Tongue (tissue), 2 donors: Measurements from ENCODE around the gene STIM1. TPM values are rescaled to one million over a fixed set of nuclear protein-coding genes. Genes with fewer than 3 reads are reported as not detected.

ENCODE experiments used
- DNase-seq: peaks from one replicate; pipeline ENCODE4 v3.0.0-alpha.2; 2015
- total RNA-seq: library from RNA; depleted of rRNA; stranded (reverse); fragments of >200 nt; gene quantifications from one replicate; pipeline ENCODE4 v1.2.3, GENCODE V29; 2014

STIM1 gene
- total RNA-seq, 1 donor from 2014 or later, result 71.0 TPM

DNA sequence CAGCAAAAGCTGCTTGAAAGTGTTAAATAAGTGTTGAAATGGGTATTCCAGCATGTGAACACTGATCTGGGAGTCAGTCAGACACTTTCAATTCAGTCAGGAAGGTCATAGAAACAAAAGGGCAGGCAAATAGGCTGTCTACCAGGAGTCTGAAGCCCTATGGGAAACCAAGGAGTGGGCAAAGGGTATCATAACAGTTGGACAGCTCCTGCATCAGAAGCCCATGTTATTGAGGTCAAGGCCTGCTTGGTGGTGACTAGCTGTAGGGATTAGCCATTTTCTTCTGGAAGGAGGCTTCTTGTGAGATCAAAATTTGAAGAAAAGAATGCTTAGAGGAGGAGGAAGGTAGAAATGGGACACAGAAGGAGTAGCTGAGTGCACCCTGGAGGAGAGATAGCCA, 97.3 kb downstream of the STIM1 start:
- DNase-seq, result no peak

GRCh38 chr11:3953327-3953726, 97.9 kb downstream of the STIM1 start:
- no peak for DNase-seq

DNA sequence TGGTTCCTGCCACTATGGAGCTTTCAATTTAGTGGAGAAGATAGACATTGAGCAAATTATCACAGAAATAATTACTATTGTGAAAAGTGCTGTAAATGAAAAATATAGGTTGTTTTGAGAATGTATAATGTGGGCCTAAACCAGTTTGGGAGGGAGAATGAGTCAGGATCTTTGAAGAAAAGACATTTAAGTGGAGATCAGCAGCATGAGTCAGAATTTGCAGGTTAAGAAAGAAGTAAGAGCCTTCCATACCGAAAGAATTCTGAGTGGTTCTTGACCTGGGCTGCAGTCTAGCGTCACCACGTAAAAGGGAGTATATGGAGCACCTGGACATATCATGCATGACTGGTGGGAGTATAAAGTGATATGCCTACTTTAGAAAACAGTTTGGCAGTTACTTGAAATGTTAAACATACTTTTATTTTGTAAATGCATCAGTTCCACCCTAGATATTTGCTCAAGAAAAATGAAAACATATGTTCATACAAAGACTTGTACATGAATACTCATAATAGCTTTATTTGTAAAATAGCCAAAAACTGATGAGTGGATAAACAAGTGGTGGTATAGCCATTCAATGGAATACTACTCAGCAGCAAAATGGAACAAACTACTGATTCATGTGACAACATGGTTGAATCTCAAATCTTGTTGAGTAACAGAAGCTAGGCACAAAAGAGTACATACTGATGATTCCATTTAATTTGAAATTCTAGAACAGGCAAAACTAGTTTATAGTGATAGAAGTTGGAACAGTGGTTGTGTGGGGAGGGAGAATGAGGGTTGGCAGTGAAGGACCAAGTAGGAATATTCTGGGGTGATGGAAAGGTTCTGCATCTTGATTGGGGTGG, 99.2 kb downstream of the STIM1 start:
- DNase-seq, result no peak

- no peak for DNase-seq
Measured at GRCh38 chr11:3955299-3955665, 99.8 kb downstream of the STIM1 start.

DNA sequence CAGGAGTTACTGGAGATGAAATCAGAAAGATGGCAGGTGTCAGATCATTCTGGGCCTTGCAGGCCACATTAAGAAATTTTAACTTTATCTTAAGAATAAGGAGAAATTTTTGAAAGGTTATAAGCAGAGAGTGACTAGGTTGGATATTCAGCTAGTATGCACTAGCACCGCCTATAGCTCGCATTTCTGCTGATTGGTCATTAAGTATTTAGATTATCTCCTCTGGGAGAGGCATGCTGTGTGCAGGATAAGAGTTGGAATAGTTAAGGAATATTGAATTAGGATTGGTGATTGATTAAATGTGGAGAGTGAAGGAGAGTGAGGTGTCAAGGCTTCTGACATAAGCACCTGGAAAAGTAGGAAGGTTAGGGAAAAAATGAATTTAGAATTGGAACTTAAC, 100.6 kb downstream of the STIM1 start:
- no peak for DNase-seq

- no peak for DNase-seq
Measured at GRCh38 chr11:3956748-3957147, 101.3 kb downstream of the STIM1 start.

DNA sequence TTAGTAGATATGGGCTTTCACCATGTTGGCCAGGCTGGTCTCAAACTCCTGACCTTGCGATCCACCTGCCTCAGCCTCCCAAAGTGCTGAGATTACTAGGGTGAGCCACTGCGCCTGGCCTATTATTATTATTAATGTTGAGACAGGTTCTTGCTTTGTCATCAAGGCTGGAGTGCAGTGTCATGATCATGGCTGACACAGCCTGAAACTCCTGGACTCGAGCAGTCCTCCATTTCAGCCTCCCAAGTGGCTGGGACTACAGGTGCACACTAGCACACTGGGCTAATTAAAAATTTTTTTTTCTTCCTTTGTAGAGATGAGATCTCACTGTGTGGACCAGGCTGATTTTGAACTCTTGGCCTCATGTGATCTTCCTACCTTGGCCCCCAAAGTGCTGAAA, 102.0 kb downstream of the STIM1 start:
- DNase-seq, result no peak

GRCh38 chr11:3958281-3958680, 102.8 kb downstream of the STIM1 start:
- DNase-seq, result no peak

GRCh38 chr11:3959015-3959902, 103.8 kb downstream of the STIM1 start:
- no peak for DNase-seq

GRCh38 chr11:3959903-3960265, 104.4 kb downstream of the STIM1 start:
- DNase-seq, result no peak

DNA sequence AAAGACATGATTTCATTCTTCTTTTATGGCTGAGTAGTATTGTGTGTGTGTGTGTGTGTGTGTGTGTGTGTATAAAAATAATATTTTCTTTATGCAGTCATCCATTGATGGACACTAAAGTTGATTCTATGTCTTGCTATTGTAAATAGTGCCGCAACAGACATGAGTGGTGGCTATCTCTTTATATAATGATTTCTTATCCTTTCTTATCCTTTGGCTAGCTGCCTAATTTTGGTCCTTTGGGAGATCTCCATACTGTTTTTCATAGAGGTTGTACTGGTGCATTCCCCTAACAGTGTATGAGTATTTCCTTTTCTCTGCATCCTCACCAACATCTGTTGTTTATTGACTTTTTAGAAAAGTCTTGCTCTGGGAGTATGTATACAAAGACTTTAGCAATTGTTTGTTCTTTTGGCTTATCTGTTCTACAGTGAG, 107.0 kb downstream of the STIM1 start:
- peak; percentile 34 for DNase-seq

GRCh38 chr11:3964056-3964455, 108.6 kb downstream of the STIM1 start:
- peak; percentile 39 for DNase-seq

GRCh38 chr11:3964935-3965604, 109.6 kb downstream of the STIM1 start:
- no peak for DNase-seq

DNA sequence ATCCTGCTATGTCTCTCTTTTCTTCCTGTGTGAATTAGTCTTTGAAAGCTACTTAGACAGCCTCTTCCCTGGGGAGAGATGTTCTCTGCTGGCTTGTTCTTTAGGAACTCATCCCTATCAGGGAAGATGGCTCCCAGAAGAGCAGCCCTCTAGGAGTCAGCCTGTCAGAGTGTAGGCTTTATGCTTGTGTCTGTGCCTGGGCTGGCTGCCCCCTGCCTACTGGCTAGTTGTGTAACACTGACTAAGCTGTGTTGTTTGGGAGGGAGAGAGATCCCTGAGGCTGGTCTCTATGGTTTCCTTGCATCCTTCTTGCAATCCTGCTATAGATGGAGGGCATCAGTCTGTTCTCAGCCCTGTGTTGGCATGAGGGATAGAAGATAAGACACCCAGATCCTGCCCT, 112.2 kb downstream of the STIM1 start:
- no peak for DNase-seq

DNA sequence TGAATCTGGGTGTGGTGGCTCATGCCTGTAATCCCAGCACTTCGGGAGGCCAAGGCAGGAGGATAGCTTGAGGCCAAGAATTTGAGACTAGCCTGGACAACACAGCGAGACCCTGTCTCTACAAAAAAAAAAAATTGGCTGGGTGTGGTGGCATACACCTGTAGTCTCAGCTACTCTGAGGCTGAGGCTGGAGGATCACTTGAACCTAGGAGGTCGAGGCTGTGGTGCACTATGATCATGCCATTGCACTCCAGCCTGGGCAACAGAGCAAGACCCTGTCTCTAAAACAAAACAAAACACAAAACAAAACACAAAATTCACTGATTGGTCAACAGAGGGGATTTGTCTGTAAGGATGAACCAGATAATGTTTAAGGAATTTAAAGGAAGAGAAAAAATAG, 113.7 kb downstream of the STIM1 start:
- DNase-seq, result no peak

DNA sequence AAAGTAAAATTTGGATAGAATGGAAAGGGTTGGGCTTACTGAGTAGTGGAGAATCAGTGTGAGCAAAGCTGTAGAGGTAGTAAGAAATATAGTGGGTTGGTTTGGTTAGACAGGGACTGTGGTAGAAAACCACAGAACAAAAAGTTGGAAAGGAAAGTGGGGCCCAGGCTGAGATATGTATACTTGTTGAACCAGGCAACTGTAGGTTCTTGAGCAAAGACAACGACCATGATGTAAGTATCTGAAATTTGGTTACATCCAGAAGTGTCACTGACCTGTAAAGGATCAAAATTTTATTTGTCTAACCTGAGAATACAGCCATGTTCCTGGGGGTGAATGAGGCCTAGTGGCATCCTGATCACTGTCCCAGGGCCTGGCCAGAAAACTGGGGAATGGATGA, 114.1 kb downstream of the STIM1 start:
- DNase-seq, result no peak

GRCh38 chr11:3970108-3970507, 114.6 kb downstream of the STIM1 start:
- no peak for DNase-seq

DNA sequence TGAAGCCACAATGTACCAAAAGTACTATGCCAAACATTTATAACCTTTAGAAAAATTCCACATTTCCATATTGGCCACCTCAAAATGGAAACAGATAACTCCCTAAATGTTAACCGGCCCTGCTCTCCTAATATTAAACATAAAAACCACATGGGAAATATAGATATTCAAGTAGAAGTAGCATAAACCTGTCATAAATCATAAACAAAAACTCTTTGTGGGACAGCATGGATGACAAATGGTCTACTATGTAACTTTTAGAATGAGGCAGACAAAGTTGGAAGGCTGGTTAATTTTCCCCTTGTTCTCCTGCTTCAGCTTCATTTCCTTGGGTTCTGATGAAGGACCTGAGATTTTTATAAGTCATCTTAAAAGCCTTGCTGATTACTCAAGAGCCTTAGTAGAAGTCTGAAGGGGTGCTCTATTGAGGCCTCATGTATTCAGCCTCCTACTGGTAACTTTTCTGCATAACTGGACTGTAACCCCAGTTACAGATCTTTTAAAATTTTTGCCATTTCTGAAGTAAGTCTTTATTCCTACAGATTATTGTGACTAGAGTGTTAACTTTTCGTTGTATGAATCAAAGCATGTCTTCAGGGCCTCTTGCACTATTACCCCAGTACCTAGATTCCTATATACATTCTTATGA, 116.4 kb downstream of the STIM1 start:
- no peak for DNase-seq

GRCh38 chr11:3972431-3972830, 117.0 kb downstream of the STIM1 start:
- no peak for DNase-seq

- DNase-seq, result no peak
Measured at GRCh38 chr11:3977078-3977477, 121.6 kb downstream of the STIM1 start.

DNA sequence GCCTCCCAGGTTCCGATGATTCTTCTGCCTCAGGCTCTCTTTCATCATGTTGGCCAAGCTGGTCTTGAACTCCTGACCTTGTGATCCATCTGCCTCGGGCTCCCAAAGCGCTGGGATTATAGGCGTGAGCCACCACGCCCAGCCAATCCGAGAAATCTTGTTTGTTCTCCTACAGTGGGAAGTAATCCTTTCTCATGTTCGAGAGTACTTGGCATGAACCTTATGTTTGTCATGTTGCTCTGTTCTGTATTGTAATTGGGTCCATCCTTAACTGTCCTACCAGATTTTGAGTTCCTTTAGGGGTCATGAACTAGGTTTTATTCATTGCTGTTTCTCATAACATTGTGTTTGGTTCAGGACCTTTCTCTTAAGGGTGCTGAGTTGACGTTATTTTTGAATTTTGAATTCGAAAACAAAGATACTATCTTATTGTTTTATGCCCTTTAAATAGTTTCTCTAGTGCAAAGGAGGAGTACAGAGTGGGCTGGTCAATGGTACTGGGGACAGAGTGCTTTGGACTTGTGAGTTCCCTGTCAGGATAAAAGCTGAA, 125.7 kb downstream of the STIM1 start:
- DNase-seq, result no peak

DNA sequence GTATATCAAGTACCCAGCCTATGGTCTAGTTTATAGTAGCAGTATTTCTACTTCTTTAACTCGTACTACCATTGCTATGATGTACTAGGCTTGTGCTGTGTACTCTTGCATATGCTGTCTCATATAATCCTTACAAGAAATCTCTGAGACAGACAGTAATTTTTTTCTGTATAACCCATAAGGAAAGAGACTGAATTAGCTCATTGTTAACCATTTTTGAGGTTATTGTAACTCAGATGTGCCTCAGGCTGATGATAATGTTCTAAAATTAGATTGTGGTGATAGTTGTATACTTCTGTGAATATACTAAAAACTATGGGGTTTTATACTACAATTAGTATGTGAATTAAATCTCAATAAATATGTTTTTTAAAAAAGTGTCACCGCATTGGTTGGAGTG, 127.0 kb downstream of the STIM1 start:
- no peak for DNase-seq
